Activated T-cell treated with anti-CD3 and anti-CD28 coated beads for 4 hours (primary cell): ENCODE data around the gene APC.
"Not testable (repeated sequence)": the region's sequence is repeated elsewhere in the genome, so short reads cannot be mapped to it uniquely, and the experiment has no call there.

ENCODE experiments used
- DNase-seq: peaks from one replicate; pipeline ENCODE4 v3.0.0-alpha.2; 2020

The APC gene

DNA sequence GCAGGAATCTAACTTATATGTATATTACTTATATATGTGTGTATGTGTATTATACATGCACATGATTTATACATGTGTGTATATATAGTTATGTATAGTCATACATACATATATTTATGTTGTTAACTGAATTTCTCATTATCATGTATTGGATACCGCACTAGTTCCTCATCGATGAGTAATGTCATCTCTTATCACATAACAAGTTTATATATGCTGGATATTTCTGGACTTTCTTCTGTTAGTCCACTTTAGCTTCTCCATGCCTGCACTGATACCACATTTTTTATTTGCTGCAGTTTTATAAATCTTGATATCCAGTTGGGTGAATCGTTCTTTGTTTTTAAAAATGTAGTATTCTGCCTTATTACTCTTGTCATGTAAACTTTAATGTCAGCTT is 50.2 kb downstream of the APC start:
- no peak for DNase-seq

GRCh38 chr5:112793201-112793600 is 55.5 kb downstream of the APC start:
- DNase-seq: no peak

GRCh38 chr5:112794410-112794809 is 56.7 kb downstream of the APC start:
- DNase-seq: no peak

DNA sequence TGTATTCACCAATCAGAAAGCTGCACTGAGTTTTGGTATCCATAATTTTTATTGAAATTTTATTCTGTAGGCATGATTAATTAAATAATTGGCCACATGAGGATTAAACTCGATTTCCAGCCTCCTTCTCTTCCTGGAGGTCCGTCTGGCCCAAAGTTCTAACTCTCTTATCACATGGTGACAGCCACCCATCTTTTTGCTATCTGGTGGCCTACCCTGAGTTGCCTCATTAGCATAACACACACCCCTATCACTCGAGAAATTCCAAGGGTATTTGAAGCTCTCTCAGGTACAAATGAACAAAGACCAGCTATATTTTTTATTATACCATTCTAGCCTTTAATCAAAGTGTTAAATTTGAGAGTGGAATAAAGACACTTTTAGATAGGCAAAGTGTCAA is 57.7 kb downstream of the APC start:
- no peak for DNase-seq

DNA sequence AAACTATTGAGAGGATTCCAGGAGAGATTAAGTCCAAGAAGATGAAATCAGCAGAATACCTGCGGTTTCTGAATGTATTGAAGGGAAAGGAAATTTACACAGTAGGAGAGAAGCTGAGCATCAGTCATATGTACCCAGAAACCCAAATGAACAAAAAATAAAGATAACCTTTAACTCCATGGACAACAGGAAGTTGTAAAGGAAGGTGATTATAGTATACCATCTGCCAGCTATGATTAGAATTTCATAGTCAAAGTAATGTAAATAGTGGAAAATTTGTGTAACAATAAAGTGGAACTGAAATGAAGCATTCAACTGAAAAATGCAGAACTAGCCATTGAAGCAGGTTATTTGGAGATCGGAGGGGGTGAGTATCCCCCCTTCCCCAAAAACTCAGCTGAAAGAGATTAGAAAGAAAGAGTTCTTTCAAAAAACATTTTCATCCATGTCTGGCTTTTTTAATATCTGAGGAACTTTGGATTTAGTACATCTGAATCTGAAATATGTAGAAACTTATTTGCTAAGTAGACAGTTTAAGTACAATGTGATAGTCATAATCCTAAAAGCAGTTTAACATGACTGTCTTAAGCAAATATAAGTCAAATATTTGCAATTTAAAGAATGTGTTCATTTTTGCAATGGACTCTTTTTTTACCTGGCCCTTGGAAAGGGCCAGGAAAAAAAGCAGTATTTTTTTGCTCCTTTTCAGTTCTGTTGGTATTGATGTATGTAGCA is 58.4 kb downstream of the APC start:
- DNase-seq: no peak

GRCh38 chr5:112799661-112800060 is 62.0 kb downstream of the APC start:
- no peak for DNase-seq

DNA sequence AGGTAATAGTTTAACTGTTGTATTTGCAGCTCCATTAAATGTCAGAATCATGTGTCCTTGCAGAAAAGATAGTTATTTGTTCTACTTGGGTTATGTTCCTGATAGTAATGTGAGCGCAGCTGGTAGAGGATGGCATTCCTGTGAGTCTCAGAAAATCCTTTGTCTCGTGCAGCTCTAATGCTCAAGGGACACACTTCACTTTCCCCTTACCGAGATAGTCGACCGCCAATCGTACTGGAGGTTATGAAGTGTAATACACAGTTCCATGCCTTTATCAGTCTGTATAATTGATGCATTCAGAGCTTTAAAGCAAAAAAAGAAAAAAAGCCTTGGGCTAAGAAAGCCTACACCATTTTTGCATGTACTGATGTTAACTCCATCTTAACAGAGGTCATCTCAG is 63.2 kb downstream of the APC start:
- no peak for DNase-seq

DNA sequence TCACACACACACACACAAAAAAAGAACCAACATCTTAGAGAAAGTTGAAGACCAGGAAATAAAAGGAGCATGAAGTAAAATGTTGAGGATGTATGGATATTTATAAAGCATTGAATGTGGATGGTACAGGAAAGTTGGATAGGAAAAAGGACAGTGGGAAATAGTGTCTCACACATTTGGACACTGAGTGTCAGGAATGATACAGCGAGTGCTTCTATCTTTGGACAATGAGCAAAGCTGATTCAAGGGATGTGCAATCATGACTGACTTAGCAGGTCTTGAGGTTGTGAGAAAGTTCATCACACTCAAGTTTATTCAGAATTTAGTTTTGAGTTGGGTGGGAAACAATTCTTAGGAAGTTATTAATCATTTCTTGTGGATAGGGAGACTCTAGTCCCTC is 73.3 kb downstream of the APC start:
- DNase-seq: no peak

GRCh38 chr5:112812549-112812948 is 74.9 kb downstream of the APC start:
- no peak for DNase-seq

DNA sequence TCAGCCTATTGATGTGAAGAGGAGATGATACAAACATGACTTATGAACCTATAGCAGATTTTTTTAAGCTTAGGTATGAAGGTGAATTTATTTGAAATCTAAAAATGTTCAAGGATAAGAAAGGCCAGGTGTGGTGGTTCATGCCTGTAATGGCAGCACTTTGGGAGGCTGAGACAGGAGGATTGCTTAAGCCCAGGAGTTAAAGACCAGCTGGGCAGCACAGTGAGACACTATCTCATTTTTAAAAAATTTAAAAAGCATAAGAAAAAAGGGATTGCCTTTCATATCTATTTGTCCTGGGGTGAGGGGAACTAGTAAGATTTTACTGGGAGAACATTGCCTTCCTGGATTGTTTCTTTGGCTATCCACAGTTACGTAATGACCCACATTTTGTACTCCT is 82.6 kb downstream of the APC start:
- DNase-seq: no peak

GRCh38 chr5:112822456-112822855 is 84.8 kb downstream of the APC start:
- DNase-seq: no peak

- DNase-seq: no peak
Observed at GRCh38 chr5:112823181-112823580, 85.5 kb downstream of the APC start.

- DNase-seq: no peak
Observed at GRCh38 chr5:112823656-112824055, 86.0 kb downstream of the APC start.

- no peak for DNase-seq
Observed at GRCh38 chr5:112824197-112824596, 86.5 kb downstream of the APC start.

DNA sequence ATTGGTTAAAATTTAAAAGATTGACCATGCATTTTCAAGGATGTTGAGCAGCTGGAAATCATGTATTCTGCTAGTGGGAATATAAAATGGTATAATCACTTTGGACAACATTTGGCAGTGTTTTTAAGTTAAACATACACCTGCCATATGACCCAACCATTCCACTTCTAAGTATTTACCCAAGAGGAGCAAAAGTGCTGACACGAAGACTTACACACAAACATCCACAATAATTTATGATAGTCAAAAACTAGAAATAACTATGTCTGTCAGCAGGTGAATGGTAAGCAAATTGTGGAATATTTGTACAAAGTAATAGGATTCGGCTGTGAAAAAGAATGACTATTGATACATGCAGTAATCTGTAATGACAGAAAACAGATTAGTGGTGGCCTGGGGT is 92.7 kb downstream of the APC start:
- DNase-seq: no peak

- DNase-seq: no peak
Observed at GRCh38 chr5:112833971-112834370, 96.3 kb downstream of the APC start.

- DNase-seq: no peak
Observed at GRCh38 chr5:112844489-112844888, 106.8 kb downstream of the APC start.

DNA sequence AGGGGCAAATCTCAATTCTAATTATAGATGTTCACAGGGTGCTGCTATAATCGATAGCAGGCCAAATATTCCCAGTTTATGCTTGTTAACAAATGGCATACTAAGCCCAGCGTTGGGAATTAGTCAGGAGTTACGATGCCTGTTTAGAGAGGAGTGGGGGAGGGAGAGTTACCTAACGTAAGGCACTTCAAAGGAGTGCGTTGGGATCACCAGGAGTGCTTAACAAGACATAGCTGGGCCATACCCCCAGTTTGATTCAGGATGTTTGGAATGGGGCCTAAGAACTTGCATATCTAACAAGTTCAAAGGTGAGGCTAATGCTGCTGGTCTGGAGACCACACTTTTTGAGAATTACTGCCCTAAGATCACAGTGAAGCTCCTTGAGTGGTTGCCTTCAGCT is 108.9 kb downstream of the APC start:
- no peak for DNase-seq

DNA sequence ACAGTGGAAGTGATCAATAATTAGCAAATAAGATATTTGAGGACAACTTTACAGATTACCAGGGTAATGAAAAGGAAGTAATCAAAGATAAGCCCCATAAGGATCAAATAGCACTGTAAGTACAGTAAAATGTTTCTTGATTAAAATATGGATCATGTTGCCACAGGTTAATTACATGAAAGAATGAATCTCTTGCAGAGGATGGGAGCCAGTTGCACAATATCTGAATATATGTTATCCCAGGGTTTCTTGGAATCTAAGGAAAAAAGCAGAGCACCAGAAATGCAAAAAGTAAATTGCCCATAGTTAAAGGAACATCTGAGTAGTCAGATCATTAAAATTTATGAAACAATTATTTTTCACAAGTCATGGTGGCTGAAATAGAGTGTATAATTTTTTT is 109.6 kb downstream of the APC start:
- DNase-seq: no peak

- peak; percentile 7 for DNase-seq
Observed at GRCh38 chr5:112848116-112848811, 110.6 kb downstream of the APC start.

DNA sequence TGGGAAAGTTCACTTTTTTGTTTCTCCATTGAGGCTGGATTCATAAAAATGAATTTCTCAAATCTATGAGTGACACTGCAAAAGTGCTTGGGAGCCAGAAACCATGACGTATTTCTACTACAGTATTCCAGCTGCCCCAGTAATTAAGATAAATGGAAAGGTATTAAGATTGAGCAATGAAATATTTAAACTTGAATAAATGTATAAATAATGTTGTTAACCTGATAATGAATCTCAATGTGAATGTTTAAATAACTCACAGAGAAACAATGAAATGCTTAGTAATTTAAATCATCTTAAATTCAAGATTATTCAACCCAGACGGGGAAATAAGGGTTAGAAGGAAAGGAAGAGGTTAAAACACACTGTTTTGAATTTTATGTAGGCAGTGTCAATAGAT is 112.2 kb downstream of the APC start:
- no peak for DNase-seq

DNA sequence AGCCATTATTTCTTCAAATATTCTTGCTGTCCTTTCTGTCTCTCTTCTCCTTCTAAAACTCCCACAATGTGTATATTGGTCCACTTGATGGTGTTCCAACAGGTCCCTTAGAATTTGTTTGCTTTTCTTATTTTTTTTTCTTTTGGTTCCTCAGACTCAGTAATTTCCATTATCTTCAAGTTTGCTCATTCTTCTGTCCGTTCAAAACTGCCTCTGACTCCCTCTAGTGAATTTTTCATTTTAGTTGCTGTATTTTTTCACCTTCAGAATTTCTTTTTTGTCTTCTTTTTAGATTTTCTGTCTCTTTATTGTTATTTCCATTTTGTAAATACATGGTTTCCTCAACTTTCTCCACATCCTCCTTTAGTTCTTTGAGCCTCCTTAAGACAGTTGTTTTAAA is 117.0 kb downstream of the APC start:
- DNase-seq: no peak

- DNase-seq: no peak
Observed at GRCh38 chr5:112857866-112858265, 120.2 kb downstream of the APC start.

GRCh38 chr5:112860571-112860928 is 122.9 kb downstream of the APC start:
- DNase-seq: not testable (repeated sequence)
